Adipocyte (in vitro differentiated cells): ENCODE data around the gene GLI3.

ENCODE experiments used
- DNase-seq: peaks from one replicate; pipeline ENCODE4 v3.0.0-alpha.2; 2015; ENCODE audit warnings: low read depth
- H3K27me3 ChIP-seq: replicated peaks from 2 replicates; pipeline ENCODE4 v1.7.0; 2013; ENCODE audit warnings: mild to moderate bottlenecking, low read length, moderate library complexity; ENCODE audit not compliant: control insufficient read depth, insufficient read depth
- H3K36me3 ChIP-seq: 2 replicates; pipeline ENCODE4 v1.7.0; 2013; ENCODE audit warnings: low read length, mild to moderate bottlenecking, moderate library complexity; ENCODE audit not compliant: control insufficient read depth, insufficient read depth, severe bottlenecking
- H3K4me1 ChIP-seq: 2 replicates; pipeline ENCODE4 v1.7.0; 2013; ENCODE audit warnings: mild to moderate bottlenecking, low read length, moderate library complexity; ENCODE audit not compliant: control insufficient read depth, insufficient read depth
- H3K4me3 ChIP-seq: 2 replicates; pipeline ENCODE4 v1.7.0; 2013; ENCODE audit warnings: mild to moderate bottlenecking, low read length, moderate library complexity
- H3K9ac ChIP-seq: 2 replicates; pipeline ENCODE4 v1.7.0; 2013; ENCODE audit warnings: mild to moderate bottlenecking, low read length, moderate library complexity
- H3K9me3 ChIP-seq: 2 replicates; pipeline ENCODE4 v1.7.0; 2013; ENCODE audit warnings: mild to moderate bottlenecking, low read length, moderate library complexity; ENCODE audit not compliant: control insufficient read depth

Gene GLI3

GRCh38 chr7:41972270-41972669 is 264.7 kb downstream of the GLI3 start:
- Histone ChIP-seq H3K9ac (no peak overlapping the region), H3K9me3 (no peaks in the 10 kb centered on the region), H3K4me3 (no peak overlapping the region), H3K27me3 (no peaks in the 10 kb centered on the region), H3K4me1 (peaks cover 44% of the 10 kb centered on the region), H3K36me3 (peaks cover 13% of the 10 kb centered on the region)
- DNase-seq: no peak

GRCh38 chr7:41971640-41972187 is 265.3 kb downstream of the GLI3 start:
- no peak overlapping the region for H3K4me3 ChIP-seq
- peaks cover 13% of the 10 kb centered on the region for H3K36me3 ChIP-seq
- DNase-seq: no peak
- no peaks in the 10 kb centered on the region for H3K27me3 ChIP-seq
- no peak overlapping the region for H3K9ac ChIP-seq
- no peaks in the 10 kb centered on the region for H3K9me3 ChIP-seq
- peaks cover 44% of the 10 kb centered on the region for H3K4me1 ChIP-seq

- no peak for DNase-seq
- no peak overlapping the region for H3K4me3 ChIP-seq
- no peak overlapping the region for H3K9ac ChIP-seq
- H3K36me3 ChIP-seq: peaks cover 20% of the 10 kb centered on the region
- no peaks in the 10 kb centered on the region for H3K9me3 ChIP-seq
- H3K4me1 ChIP-seq: peaks cover 39% of the 10 kb centered on the region
- H3K27me3 ChIP-seq: no peaks in the 10 kb centered on the region
These were observed 266.1 kb downstream of the GLI3 start for GRCh38 chr7:41970941-41971340.

DNA sequence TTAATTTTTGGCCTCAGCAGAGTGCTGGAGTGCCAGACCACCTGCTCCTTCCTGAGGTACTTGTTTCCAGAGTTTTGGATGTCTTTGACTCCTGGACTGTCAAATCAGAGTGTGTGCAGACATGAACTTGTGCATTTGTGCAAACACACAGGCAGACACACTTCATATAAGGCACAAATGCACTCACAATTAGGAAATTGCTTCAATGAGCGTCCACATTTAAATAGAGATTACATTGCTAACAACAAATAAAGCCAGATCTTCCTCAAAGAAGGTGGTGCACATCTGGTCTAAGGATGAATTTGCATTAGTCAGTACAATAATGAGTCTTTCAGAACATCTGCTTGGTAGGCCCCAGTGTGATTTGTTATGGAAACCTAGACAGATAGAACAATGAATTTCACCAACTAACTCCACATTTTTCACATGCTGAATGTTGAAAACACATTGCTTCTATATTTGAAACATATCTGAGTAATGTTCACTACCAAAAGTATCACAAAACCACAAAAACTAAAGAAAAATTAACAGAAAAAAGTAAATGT is 267.4 kb downstream of the GLI3 start:
- Histone ChIP-seq H3K9me3 (no peaks in the 10 kb centered on the region), H3K9ac (no peak overlapping the region), H3K4me1 (peaks cover 26% of the 10 kb centered on the region), H3K4me3 (no peak overlapping the region), H3K36me3 (peaks cover 33% of the 10 kb centered on the region), H3K27me3 (no peaks in the 10 kb centered on the region)
- peak; percentile 25 for DNase-seq

DNA sequence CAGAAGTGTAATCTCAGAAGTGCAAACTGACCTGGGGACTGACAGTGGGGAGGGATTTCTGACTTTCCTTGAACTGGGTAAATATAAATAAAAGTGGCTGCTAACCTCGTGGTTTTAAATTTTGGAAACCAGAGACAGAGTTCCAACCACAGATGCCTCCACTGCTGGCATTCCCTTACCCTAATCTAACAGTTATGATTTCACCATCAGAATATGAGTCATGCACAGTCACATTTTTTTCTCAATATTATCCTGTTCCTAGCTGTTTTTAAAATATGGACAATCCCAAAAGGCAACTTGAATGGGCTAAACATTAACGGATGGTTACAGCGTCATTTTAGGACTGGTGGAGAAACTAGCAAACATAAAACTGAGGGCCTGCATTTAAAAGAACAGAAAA is 269.9 kb downstream of the GLI3 start:
- H3K27me3 ChIP-seq: no peaks in the 10 kb centered on the region
- peaks cover 42% of the 10 kb centered on the region for H3K36me3 ChIP-seq
- no peaks in the 10 kb centered on the region for H3K9me3 ChIP-seq
- peak; percentile 85 for DNase-seq
- peaks cover 23% of the 10 kb centered on the region for H3K4me1 ChIP-seq
- no peak overlapping the region for H3K4me3 ChIP-seq
- H3K9ac ChIP-seq: peak overlapping the region; percentile 5

- Histone ChIP-seq H3K9me3 (no peaks in the 10 kb centered on the region), H3K9ac (no peak overlapping the region), H3K4me1 (peaks cover 23% of the 10 kb centered on the region), H3K36me3 (peaks cover 34% of the 10 kb centered on the region), H3K4me3 (no peak overlapping the region), H3K27me3 (no peaks in the 10 kb centered on the region)
- no peak for DNase-seq
These were observed 271.0 kb downstream of the GLI3 start for GRCh38 chr7:41965951-41966505.

DNA sequence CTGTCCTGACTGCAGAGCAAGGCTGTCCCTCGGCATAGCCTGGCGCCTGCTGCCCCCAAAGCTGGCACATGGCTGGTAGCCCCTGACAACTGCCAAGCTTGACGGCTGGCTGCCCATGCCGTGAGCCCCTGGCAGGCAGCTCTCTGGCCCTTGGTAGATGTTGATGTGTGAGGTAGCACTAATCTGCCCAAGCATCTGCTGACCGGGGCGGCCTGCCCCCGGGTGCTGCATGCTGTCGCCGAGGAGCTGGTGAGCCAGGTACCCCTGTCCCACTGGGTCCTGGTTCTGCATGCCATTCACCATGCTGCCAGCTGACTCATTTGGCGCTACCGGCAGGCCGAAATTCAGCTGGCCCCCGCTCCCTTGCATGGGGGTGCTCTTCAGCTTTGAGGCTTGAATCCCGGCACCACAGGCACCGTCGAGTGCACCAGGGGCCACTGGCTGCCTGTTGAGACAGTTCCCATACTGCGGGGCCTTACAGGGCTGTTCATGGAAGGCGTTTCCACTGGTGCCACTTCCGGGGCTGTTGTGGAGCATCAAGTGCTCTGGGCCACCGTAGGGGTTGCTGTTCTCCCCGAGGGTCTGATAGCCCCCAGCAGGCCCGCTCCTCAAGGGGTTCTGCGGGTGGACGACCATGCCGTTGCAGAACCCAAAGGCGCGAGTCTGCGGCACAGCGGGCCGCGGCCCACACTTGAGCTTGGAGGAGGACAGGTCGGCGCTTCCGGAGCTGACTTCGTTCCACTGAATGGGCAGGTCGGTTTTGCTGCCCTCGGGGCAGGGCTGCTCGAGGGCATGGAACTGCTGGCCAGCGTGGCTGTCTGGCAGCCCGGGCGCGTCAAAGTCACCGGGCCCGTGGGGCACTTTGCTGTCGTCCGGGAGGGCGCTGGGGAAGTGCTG is 271.9 kb downstream of the GLI3 start:
- no peak for DNase-seq
- peaks cover 23% of the 10 kb centered on the region for H3K4me1 ChIP-seq
- H3K4me3 ChIP-seq: no peak overlapping the region
- H3K9ac ChIP-seq: no peak overlapping the region
- H3K27me3 ChIP-seq: no peaks in the 10 kb centered on the region
- no peaks in the 10 kb centered on the region for H3K9me3 ChIP-seq
- H3K36me3 ChIP-seq: peaks cover 32% of the 10 kb centered on the region

DNA sequence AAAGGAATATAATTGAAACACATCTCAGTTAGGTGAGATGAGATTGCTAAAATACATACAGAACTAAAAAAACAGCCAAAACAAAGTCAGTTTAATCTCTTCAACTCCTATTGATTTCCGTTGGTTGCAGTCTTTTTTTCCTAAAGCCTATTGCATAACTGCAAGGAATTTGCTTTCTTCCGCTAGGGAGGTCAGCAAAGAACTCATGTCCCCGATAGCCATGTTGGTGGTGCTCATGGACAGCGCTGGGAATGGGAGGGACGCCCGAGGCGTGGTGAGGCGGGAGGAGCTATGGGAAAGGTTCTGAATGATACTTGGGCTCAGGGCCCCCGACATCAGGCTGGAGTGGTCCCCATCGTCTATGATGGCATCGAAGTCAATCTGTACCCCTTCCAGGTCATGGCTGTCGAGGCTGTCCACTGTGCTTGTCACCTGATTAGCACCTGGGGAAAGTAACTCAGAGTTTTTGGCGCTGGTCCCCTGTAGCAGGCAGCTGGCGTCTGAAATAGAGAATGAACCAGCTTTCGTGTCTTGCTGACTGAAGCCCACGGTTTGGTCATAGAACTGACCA is 272.7 kb downstream of the GLI3 start:
- Histone ChIP-seq H3K27me3 (no peaks in the 10 kb centered on the region), H3K9me3 (no peaks in the 10 kb centered on the region), H3K9ac (no peak overlapping the region), H3K4me3 (no peak overlapping the region), H3K4me1 (peaks cover 16% of the 10 kb centered on the region), H3K36me3 (peaks cover 32% of the 10 kb centered on the region)
- no peak for DNase-seq

DNA sequence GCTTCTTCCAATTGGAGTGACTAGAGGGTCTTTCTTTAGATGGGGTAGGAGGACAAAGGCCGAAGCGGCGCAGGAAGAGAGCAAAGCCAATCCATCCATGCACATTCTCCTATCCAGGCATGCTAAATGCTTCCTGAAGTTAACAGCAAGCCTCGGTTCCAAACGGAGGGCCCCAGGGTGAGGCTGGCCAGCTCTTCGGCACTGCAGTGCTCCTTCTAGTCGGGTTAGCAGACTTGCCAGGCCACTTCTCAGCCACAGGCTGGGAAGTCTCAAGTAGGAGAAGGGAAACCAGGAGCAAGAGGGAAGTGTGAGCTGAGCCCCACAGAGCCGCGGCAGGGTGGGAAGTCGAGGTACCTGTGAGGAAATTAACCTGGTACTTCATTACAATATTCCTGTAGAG is 280.3 kb downstream of the GLI3 start:
- peaks cover 25% of the 10 kb centered on the region for H3K4me1 ChIP-seq
- H3K4me3 ChIP-seq: peak overlapping the region; percentile 64
- H3K27me3 ChIP-seq: no peaks in the 10 kb centered on the region
- no peak for DNase-seq
- H3K36me3 ChIP-seq: no peaks in the 10 kb centered on the region
- no peaks in the 10 kb centered on the region for H3K9me3 ChIP-seq
- H3K9ac ChIP-seq: peak overlapping the region; percentile 43

- peak; percentile 99 for DNase-seq
- no peaks in the 10 kb centered on the region for H3K27me3 ChIP-seq
- no peaks in the 10 kb centered on the region for H3K36me3 ChIP-seq
- H3K9ac ChIP-seq: peak overlapping the region; percentile 43
- H3K4me1 ChIP-seq: peaks cover 25% of the 10 kb centered on the region
- peak overlapping the region; percentile 64 for H3K4me3 ChIP-seq
- no peaks in the 10 kb centered on the region for H3K9me3 ChIP-seq
These were observed 280.9 kb downstream of the GLI3 start for GRCh38 chr7:41955893-41956675.
